Testis (tissue), 3 donors: ENCODE results near the gene IFI44. TPM values are rescaled to one million over a fixed set of nuclear protein-coding genes. Genes with fewer than 3 reads are reported as not detected.

Source experiments
- DNase-seq: peaks from one replicate; pipeline ENCODE4 v3.0.0-alpha.2; 2019
- H3K27ac ChIP-seq, 2 donors: fragments of 200-600 bp; sonication (generic); one replicate each; pipeline ENCODE4 v1.5.1; 2019
- H3K27me3 ChIP-seq: fragments of 200-600 bp; sonication (generic); one replicate; pipeline ENCODE4 v1.5.1; 2019
- H3K36me3 ChIP-seq: fragments of 200-600 bp; sonication (generic); one replicate; pipeline ENCODE4 v1.5.1; 2017; ENCODE audit warnings: low read depth; ENCODE audit errors: missing control alignments
- H3K4me1 ChIP-seq: fragments of 200-600 bp; sonication (generic); one replicate; pipeline ENCODE4 v1.5.1; 2019
- H3K4me3 ChIP-seq, 2 donors: fragments of 200-600 bp; sonication (generic); one replicate each; pipeline ENCODE4 v1.5.1; 2017 to 2019
- H3K9me3 ChIP-seq: fragments of 200-600 bp; sonication (generic); one replicate; pipeline ENCODE4 v1.5.1; 2017
- CTCF ChIP-seq, 3 experiments: fragments of 450-650 bp in 2 of 3; fragments of 200-600 bp in 1 of 3; sonication (generic) in 1 of 3; IDR thresholded peaks; one replicate each; pipeline ENCODE4 v1.5.1; 2016 to 2019; ENCODE audit warnings: antibody characterized with exemption in 3 of 3, mild to moderate bottlenecking in 2 of 3, moderate library complexity in 1 of 3
- POLR2A ChIP-seq: fragments of 450-650 bp; IDR thresholded peaks from one replicate; pipeline ENCODE4 v1.6.1; 2017; ENCODE audit warnings: antibody characterized with exemption, mild to moderate bottlenecking, moderate library complexity
- WGBS, 2 donors: methylation state at CpG; one replicate each; pipeline ENCODE4 v1.1.5; 2018; 5-methylcytosine and 5-hydroxymethylcytosine counted together
- intact Hi-C: fragments of 100-400 bp; cut with DNase I; formaldehyde crosslinking; loops from one replicate; pipeline ENCODE4 v1.15.1; 2023; ENCODE audit warnings: low total_unique reads
- polyA plus RNA-seq: library from polyadenylated mRNA; stranded (reverse); fragments of 350-450 nt; fragmentation: Illumina TruSeq; extraction: RNeasy Lipid Tissue Mini Kit (QIAGEN cat#74804); gene quantifications from one replicate; pipeline ENCODE4 v1.2.3, GENCODE V29; 2014; ENCODE audit warnings: low read depth, low replicate concordance; ENCODE audit not compliant: insufficient read depth
- total RNA-seq, 2 donors: library from RNA; depleted of rRNA; stranded (reverse); fragments of >200 nt; gene quantifications; one replicate each; pipeline ENCODE4 v1.2.3, GENCODE V29; 2016

The IFI44 gene
- total and polyA plus RNA-seq, 3 donors from 2014 or later = 7.5 to 17.7 (median 12.3) TPM

- Histone ChIP-seq H3K4me3 (no peak overlapping the region), H3K27me3 (no peaks in the 10 kb centered on the region), H3K36me3 (no peaks in the 10 kb centered on the region), H3K27ac (no peak overlapping the region), H3K9me3 (no peaks in the 10 kb centered on the region), H3K4me1 (no peaks in the 10 kb centered on the region)
- DNase-seq = no peak
- WGBS, 2 donors = 67 to 78% methylated on average over 2 of the region's 2 CpGs
- intact Hi-C loops = no loop called here
- TF ChIP-seq CTCF (IDR thresholded peaks at IDR 0.05) (no peak), POLR2A (no peak)
These were observed 33.4 kb downstream of the IFI44 start for GRCh38 chr1:78683079-78683478.

DNA sequence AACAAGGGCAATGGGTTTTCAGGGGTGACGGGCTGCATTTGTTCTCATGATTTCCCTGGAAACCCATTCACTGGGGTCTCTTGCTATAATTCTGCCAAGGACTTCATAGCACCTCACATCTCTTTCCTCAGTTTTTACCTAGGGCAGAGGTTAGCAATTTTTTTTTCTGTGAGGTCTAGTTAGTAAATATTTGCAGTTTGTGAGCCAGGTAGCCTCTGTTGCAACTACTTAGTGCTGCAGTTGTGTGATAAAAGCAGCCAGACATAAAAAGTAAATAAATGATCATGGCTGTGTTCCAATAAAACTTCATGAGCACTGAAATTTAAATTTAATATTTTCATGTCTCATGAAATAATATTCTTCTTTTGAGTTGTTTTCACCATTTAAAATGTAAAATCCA is 37.7 kb downstream of the IFI44 start:
- 95 to 100% methylated on average over 1 of the region's 1 CpG for WGBS, 2 donors
- no peaks in the 10 kb centered on the region for H3K4me1 ChIP-seq
- no peaks in the 10 kb centered on the region for H3K27me3 ChIP-seq
- H3K4me3 ChIP-seq = no peak overlapping the region
- DNase-seq = no peak
- no peak overlapping the region for H3K27ac ChIP-seq
- TF ChIP-seq CTCF (IDR thresholded peaks at IDR 0.05) (no peak), POLR2A (no peak)
- intact Hi-C loops = no loop called here
- H3K36me3 ChIP-seq = no peaks in the 10 kb centered on the region
- no peaks in the 10 kb centered on the region for H3K9me3 ChIP-seq

DNA sequence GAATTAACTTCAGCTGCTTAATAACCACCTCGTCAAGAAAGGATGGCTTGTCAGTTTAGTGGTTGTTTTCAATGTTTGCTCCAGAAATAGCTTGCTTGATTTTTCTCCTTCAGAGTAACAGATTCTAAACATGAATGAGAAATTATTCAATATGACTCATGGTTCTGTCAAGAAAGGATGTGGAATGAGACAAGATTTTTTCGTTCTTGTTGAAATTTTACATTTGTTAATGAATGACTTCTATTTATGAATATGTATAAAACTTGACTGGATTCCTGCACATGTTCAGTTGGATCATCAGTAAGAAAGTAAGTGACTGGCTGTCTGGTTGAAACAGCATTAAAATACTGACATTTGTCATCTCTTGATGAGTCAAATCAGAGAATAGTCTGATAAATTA is 38.3 kb downstream of the IFI44 start:
- Histone ChIP-seq H3K27ac (no peak overlapping the region), H3K9me3 (no peaks in the 10 kb centered on the region), H3K4me1 (no peaks in the 10 kb centered on the region), H3K4me3 (no peak overlapping the region), H3K36me3 (no peaks in the 10 kb centered on the region), H3K27me3 (no peaks in the 10 kb centered on the region)
- intact Hi-C loops = no loop called here
- TF ChIP-seq POLR2A (no peak), CTCF (IDR thresholded peaks at IDR 0.05) (no peak)
- DNase-seq = no peak
- WGBS, 2 donors = 82 to 84% methylated on average over 2 of the region's 2 CpGs

DNA sequence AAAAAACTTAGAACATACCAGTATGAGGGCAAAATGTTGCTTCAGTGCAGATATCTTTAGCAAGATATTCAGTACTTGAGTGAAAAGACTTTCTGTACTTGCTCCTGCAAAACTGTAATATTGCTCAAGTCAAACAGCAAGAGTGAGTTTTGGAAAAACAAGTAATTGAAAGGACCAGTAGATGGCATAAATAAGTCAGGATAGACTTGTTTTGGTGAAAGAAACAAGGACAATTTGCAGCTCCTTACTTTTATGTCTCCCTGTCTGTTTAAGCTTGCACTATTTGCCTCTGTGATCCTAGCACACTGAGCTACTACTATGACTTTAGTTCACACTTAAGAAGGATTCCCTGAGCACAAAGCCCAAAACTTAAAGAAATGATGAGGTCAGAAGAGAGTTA is 39.1 kb downstream of the IFI44 start:
- DNase-seq = no peak
- Histone ChIP-seq H3K4me1 (no peaks in the 10 kb centered on the region), H3K36me3 (no peaks in the 10 kb centered on the region), H3K4me3 (no peak overlapping the region), H3K27ac (no peak overlapping the region), H3K9me3 (no peaks in the 10 kb centered on the region), H3K27me3 (no peaks in the 10 kb centered on the region)
- TF ChIP-seq CTCF (IDR thresholded peaks at IDR 0.05) = no peak
- no peak for TF ChIP-seq POLR2A
- intact Hi-C loops = no loop called here

DNA sequence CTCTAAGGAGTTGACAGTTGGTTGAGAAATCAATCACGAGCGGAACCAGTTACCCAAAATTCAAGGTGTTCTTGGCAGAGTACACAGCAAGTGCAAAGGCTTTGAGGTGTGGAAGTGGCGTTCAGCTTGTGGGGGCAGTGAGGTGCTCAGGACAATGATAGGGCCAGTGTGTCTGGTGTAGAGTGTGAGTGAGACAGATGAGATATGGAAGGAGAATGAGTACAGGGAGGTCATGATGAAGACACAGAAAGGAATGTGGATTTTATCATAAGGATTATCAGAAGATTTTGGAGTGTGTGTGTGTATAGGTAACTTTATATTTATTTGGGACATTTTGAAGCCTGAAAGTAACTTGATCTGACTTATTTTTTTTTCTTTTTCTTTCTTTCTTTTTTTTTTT is 40.9 kb downstream of the IFI44 start:
- no peak for TF ChIP-seq POLR2A
- TF ChIP-seq CTCF (IDR thresholded peaks at IDR 0.05) = no peak
- 93 to 94% methylated on average over 3 of the region's 3 CpGs for WGBS, 2 donors
- no peak for DNase-seq
- no peak overlapping the region for H3K27ac ChIP-seq
- H3K4me3 ChIP-seq = no peak overlapping the region
- no peaks in the 10 kb centered on the region for H3K36me3 ChIP-seq
- intact Hi-C loops = no loop called here
- H3K27me3 ChIP-seq = no peaks in the 10 kb centered on the region
- no peaks in the 10 kb centered on the region for H3K9me3 ChIP-seq
- no peaks in the 10 kb centered on the region for H3K4me1 ChIP-seq
